ENCODE results near the gene TUBA8. TPM values are rescaled to one million over a fixed set of nuclear protein-coding genes. Genes with fewer than 3 reads are reported as not detected.
A peak's percentile ranks its signal among the peaks of the same experiment; 100 is the strongest.
"Not testable (repeated sequence)": the region's sequence is repeated elsewhere in the genome, so short reads cannot be mapped to it uniquely, and the experiment has no call there.

The TUBA8 gene
- total RNA-seq, 1 donor from 2014 or later, result 1.8 TPM

DNA sequence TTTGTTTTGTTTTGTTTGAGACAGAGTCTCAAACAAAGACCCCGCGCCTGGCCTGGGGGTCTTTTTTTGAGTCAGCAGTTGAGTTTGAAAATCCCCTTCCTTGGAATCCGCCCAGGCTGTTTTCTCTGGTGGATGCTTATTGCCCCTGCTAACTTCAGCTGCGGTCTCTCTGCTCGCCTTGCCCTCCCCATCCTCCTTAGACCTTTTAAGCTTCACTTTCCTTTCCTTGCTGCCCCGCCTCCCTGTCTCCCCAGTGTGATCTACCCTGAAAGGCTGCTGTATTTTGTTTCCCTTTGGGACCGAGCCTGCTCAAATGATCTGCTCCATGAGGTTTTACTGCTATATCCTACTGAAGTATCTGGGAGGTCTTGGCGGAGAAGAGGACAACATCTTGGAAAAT is 41.9 kb downstream of the TUBA8 start:
- no peaks in the 10 kb centered on the region for H3K9me3 Mint-ChIP-seq (ENCODE audit: unreplicated experiment)
- no peak for DNase-seq (ENCODE audit: extremely low spot score, unreplicated experiment)
- peaks cover 27% of the 10 kb centered on the region for H3K4me1 Mint-ChIP-seq (ENCODE audit: unreplicated experiment)
- H3K27ac Mint-ChIP-seq (ENCODE audit: unreplicated experiment), result no peak overlapping the region
- no peaks in the 10 kb centered on the region for H3K36me3 Mint-ChIP-seq (ENCODE audit: unreplicated experiment)
- H3K27me3 Mint-ChIP-seq (ENCODE audit: unreplicated experiment), result no peaks in the 10 kb centered on the region
- TF ChIP-seq, protein P1, sequence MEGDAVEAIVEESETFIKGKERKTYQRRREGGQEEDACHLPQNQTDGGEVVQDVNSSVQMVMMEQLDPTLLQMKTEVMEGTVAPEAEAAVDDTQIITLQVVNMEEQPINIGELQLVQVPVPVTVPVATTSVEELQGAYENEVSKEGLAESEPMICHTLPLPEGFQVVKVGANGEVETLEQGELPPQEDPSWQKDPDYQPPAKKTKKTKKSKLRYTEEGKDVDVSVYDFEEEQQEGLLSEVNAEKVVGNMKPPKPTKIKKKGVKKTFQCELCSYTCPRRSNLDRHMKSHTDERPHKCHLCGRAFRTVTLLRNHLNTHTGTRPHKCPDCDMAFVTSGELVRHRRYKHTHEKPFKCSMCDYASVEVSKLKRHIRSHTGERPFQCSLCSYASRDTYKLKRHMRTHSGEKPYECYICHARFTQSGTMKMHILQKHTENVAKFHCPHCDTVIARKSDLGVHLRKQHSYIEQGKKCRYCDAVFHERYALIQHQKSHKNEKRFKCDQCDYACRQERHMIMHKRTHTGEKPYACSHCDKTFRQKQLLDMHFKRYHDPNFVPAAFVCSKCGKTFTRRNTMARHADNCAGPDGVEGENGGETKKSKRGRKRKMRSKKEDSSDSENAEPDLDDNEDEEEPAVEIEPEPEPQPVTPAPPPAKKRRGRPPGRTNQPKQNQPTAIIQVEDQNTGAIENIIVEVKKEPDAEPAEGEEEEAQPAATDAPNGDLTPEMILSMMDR (IDR thresholded peaks at IDR 0.05), result no peak
- H3K4me3 Mint-ChIP-seq (ENCODE audit: unreplicated experiment), result no peak overlapping the region

DNA sequence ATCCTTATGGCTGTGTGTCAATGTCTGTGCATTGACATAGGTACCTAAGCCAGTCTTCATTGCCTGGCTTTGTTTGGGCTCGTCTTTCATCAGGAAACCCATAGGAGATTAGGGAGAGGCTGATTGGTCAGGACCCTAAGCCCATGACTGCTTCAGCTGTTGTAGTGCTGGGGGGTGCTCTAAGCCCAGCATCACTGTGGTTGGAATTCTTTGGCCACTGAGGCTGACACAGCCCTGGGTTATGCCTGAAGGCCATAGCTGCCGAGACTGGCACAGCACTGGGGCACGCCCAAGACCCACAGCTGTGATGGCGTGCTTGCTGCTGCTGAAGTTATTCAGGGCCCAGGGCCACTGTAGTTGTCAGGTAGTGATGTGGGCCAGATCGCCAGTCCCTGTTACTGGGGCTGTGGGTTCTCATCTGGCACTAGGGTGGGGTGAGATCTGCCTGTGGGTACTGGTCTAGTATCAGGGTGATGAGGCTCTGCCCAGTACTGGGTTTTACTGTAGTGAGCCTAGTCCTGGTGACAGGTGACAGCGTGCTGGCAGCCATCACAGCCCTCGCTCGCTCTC is 44.3 kb downstream of the TUBA8 start:
- TF ChIP-seq, protein P1 (IDR thresholded peaks at IDR 0.05), result no peak
- no peak for DNase-seq (ENCODE audit: extremely low spot score, unreplicated experiment)
- H3K36me3 Mint-ChIP-seq (ENCODE audit: unreplicated experiment), result no peaks in the 10 kb centered on the region
- H3K9me3 Mint-ChIP-seq (ENCODE audit: unreplicated experiment), result no peaks in the 10 kb centered on the region
- H3K4me1 Mint-ChIP-seq (ENCODE audit: unreplicated experiment), result peaks cover 28% of the 10 kb centered on the region
- no peaks in the 10 kb centered on the region for H3K27me3 Mint-ChIP-seq (ENCODE audit: unreplicated experiment)
- H3K4me3 Mint-ChIP-seq (ENCODE audit: unreplicated experiment), result no peak overlapping the region
- H3K27ac Mint-ChIP-seq (ENCODE audit: unreplicated experiment), result no peak overlapping the region

DNA sequence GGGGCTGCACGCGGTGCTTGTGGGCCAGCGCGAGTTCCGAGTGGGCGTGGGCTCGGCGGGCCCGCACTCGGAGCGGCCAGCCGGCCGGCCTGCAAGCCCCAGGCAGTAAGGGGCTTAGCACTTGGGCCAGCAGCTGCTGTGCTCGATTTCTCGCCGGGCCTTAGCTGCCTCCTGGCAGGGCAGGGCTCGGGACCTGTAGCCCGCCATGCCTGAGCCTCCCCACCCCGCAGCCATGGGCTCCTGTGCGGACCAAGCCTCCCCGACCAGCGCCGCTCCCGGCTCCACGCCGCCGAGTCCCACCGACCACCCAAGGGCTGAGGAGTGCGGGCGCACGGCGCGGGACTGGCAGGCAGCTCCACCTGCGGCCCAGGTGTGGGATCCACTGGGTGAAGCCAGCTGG is 44.9 kb downstream of the TUBA8 start:
- H3K36me3 Mint-ChIP-seq (ENCODE audit: unreplicated experiment); H3K9me3 Mint-ChIP-seq (ENCODE audit: unreplicated experiment); DNase-seq (ENCODE audit: extremely low spot score, unreplicated experiment); H3K4me3 Mint-ChIP-seq (ENCODE audit: unreplicated experiment); H3K27me3 Mint-ChIP-seq (ENCODE audit: unreplicated experiment); H3K27ac Mint-ChIP-seq (ENCODE audit: unreplicated experiment): not testable (repeated sequence)
- H3K4me1 Mint-ChIP-seq (ENCODE audit: unreplicated experiment), result peaks cover 22% of the 10 kb centered on the region

DNA sequence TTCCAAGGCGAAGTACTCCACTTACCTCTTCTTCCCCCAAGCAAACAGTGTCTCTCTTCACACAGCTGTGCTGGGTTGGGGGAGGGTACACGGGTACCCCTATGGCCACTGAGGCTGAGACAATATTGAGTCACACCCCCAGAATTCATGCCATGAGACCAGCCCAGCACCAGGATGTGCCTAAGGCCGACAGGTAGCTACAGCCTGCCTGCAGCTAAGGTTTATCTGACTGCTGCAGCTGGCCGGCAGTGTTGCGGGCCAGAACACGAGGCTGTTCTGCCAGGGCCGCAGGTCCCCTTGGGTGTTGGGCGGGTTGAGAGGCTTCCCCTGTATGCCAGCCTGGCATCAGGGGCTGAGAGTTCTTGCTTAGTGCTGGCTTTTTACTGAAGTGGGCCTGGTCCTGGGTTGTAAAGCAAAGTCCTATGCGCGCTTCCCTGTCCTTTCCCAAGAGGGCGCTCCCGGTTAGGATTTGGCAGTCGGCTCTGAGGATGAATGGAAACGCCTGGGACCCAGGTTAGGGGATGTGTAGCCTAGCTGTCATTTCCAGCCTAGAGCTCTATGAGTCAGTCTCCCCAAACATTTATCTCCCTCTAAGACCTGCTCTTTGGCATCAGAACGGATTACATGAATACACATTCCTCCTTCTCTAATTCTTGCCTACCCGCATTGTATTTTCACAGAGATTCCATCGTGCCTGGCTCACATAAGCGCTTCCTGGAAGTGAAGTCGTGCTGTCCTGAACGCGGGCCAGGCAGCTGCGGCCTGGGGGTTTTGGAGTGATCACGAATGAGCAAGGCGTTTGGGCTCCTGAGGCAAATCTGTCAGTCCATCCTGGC is 46.5 kb downstream of the TUBA8 start:
- Mint-ChIP-seq H3K27ac (ENCODE audit: unreplicated experiment) (peak overlapping the region; percentile 88), H3K27me3 (ENCODE audit: unreplicated experiment) (no peaks in the 10 kb centered on the region), H3K4me3 (ENCODE audit: unreplicated experiment) (peak overlapping the region; percentile 61), H3K36me3 (ENCODE audit: unreplicated experiment) (no peaks in the 10 kb centered on the region), H3K4me1 (ENCODE audit: unreplicated experiment) (peaks cover 20% of the 10 kb centered on the region), H3K9me3 (ENCODE audit: unreplicated experiment) (no peaks in the 10 kb centered on the region)
- peak; percentile 92 for DNase-seq (ENCODE audit: extremely low spot score, unreplicated experiment)
- TF ChIP-seq, protein P1 (IDR thresholded peaks at IDR 0.05), result peak; percentile 91

DNA sequence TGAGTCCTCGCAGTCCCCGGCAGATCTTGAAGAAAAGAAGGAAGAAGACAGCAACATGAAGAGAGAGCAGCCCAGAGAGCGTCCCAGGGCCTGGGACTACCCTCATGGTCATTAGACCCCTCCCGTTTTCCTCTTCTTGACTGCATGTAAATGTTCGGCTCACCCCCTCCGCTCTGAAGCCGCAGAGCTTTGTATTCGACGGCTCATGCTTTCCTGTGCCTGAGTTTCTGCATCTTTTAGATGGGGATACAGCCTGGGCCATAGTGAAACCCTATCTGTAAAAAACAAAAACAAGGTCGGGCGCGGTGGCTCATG is 47.1 kb downstream of the TUBA8 start:
- TF ChIP-seq, protein P1 (IDR thresholded peaks at IDR 0.05), result no peak
- H3K9me3 Mint-ChIP-seq (ENCODE audit: unreplicated experiment), result no peaks in the 10 kb centered on the region
- peak overlapping the region; percentile 61 for H3K4me3 Mint-ChIP-seq (ENCODE audit: unreplicated experiment)
- H3K27me3 Mint-ChIP-seq (ENCODE audit: unreplicated experiment), result no peaks in the 10 kb centered on the region
- H3K36me3 Mint-ChIP-seq (ENCODE audit: unreplicated experiment), result no peaks in the 10 kb centered on the region
- peak overlapping the region; percentile 88 for H3K27ac Mint-ChIP-seq (ENCODE audit: unreplicated experiment)
- H3K4me1 Mint-ChIP-seq (ENCODE audit: unreplicated experiment), result peaks cover 20% of the 10 kb centered on the region
- DNase-seq (ENCODE audit: extremely low spot score, unreplicated experiment), result no peak

DNA sequence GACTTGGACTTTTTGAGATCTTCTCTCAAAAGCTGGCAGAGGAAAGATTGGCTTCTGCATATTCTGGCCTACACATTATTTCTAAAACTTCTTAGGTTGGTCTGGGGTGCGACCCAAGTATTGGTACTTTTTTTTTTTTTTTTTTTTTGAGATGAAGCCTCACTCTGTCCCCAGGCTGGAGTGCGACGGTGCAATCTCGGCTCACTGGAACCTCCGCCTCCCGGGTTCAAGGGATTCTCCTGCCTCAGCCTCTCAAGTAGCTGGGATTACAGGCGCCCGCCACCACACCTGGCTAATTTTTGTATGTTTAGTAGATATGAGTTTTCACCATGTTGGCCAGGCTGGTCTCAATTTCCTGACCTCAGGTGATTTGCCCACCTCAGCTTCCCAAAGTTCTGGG is 50.0 kb downstream of the TUBA8 start:
- not testable (repeated sequence) for H3K9me3 Mint-ChIP-seq (ENCODE audit: unreplicated experiment); H3K4me3 Mint-ChIP-seq (ENCODE audit: unreplicated experiment); DNase-seq (ENCODE audit: extremely low spot score, unreplicated experiment); H3K36me3 Mint-ChIP-seq (ENCODE audit: unreplicated experiment); H3K27ac Mint-ChIP-seq (ENCODE audit: unreplicated experiment); H3K27me3 Mint-ChIP-seq (ENCODE audit: unreplicated experiment)
- H3K4me1 Mint-ChIP-seq (ENCODE audit: unreplicated experiment), result peaks cover 30% of the 10 kb centered on the region

DNA sequence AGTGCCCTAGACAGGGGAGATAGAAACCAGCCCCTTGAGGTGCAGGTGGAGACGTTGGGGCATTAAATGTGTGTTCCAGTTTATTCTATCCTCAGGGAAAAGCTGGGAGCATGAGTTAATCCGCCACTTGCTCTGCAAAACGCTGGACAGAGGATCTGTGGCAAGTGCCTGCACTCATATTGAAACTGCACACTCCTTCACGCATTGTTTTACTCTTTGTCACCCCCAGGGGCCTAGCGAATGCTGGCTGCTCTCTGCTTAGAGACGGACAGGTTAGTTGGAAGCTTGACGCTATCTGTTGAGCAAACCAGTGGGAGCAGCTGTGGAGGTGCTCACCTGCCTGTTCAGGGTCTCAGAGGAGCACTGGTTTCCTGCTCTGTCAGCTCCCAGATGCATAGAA is 53.2 kb downstream of the TUBA8 start:
- not testable (repeated sequence) for H3K9me3 Mint-ChIP-seq (ENCODE audit: unreplicated experiment); H3K4me3 Mint-ChIP-seq (ENCODE audit: unreplicated experiment); H3K36me3 Mint-ChIP-seq (ENCODE audit: unreplicated experiment); H3K27ac Mint-ChIP-seq (ENCODE audit: unreplicated experiment); H3K27me3 Mint-ChIP-seq (ENCODE audit: unreplicated experiment)
- DNase-seq (ENCODE audit: extremely low spot score, unreplicated experiment), result peak; percentile 30
- H3K4me1 Mint-ChIP-seq (ENCODE audit: unreplicated experiment), result peaks cover 10% of the 10 kb centered on the region

DNA sequence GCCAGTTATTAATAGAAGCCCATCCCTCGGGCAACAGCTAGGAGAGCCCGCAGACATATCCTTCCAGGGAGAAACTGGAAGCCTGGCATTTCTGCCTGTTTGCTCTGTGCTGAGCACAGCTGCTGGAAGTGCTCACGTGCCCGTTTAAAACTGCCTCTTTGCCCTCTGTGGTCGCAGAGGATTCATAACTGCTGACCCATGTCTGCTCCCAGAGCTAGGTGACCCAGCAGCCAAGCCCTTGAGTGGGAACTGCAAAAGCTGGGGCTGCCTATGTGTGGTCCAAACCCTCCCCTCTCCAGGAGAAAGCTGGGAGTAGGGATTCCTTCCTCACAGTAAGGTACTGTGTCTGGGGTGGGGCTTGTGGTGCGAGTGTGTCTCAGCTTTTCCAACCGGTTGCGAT is 54.0 kb downstream of the TUBA8 start:
- not testable (repeated sequence) for H3K27ac Mint-ChIP-seq (ENCODE audit: unreplicated experiment); H3K9me3 Mint-ChIP-seq (ENCODE audit: unreplicated experiment); H3K36me3 Mint-ChIP-seq (ENCODE audit: unreplicated experiment); H3K27me3 Mint-ChIP-seq (ENCODE audit: unreplicated experiment); DNase-seq (ENCODE audit: extremely low spot score, unreplicated experiment); H3K4me3 Mint-ChIP-seq (ENCODE audit: unreplicated experiment)
- H3K4me1 Mint-ChIP-seq (ENCODE audit: unreplicated experiment), result peaks cover 10% of the 10 kb centered on the region
